Activated CD4-positive, alpha-beta T cell treated with anti-CD3 and anti-CD28 coated beads for 48 hours (primary cell): ENCODE measurements around the gene HS6ST3.
"Not testable (repeated sequence)": the region's sequence is repeated elsewhere in the genome, so short reads cannot be mapped to it uniquely, and the experiment has no call there.

ENCODE experiments used
- DNase-seq: peaks from one replicate; pipeline ENCODE4 v3.0.0-alpha.2; 2020

Gene HS6ST3

GRCh38 chr13:96093296-96094006 lies 3.5 kb downstream of the HS6ST3 start:
- DNase-seq = no peak

DNA sequence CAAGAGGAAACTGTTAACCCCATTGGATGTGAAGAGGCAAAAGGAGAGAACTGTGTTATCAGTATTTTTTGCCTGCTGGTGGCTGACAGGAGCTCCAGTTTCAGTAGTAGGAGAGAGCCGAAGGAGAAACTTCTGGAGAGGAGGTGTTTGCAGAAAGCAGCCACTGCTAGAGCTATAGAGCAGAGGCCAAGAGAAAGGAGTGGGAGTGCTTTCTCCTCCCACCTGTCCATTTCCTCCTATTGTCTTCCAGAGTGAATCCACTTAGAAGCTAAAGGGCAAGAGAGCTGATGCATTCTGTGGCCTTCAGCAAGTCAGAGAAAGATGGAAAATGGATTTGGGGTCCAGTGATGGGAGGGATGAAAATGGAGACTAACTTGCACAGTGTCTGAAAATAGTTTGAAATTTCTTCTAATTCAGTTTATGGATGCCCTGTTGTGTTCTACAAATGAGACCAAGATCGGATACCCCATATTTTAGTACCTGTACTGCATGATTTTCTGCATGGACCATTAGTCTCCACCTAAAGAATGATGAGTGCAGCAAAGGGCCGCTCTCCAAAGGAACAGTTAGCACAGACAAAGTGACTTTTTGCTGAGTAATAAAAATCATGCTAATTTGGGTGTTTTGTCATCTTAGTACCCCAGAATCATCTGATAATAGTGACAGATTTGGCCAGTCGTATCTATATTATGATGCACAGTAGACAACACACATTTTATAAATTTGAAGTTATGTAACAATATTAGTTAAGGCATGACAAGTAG lies 10.7 kb downstream of the HS6ST3 start:
- DNase-seq = no peak

DNA sequence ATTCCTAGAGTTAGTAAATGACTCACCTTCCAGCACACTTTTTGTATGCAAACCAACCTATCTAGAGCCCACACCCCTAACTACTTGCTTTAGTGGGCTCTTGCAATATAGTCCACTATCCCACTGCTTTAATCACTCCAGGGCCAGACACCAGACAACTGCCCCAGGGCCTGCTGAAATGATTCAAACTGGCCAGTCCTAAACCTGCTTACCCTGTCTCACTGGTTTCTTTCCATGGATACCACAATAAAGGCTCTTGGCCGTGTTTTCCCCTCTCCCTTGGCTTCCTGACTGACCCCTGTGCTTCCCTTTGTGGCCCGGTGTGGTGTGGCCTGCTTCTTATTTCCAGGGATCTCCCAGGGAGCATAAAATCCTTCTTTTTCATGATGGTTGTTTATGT lies 14.6 kb downstream of the HS6ST3 start:
- DNase-seq = no peak

- not testable (repeated sequence) for DNase-seq
These were observed 18.2 kb downstream of the HS6ST3 start for GRCh38 chr13:96108072-96108471.

GRCh38 chr13:96109125-96109524 lies 19.2 kb downstream of the HS6ST3 start:
- no peak for DNase-seq

DNA sequence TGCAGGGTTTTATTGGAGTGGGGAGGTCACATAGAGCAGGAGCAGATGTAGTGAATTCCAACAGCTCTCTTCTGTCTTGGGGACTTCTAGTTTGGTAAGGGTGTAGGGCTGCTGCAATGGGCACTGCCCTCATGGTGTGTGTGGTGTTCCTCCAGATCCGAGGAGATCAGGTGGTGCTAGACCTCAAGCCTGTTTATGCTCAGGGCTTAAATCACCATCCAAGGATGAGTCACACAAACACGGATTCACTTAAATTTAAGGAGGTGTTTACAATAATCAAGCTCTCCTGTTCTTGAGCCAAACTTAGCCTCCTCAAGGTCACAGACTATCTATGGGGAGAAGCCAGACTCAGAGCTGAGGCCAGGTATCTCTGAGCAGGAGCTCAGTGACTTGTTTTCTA lies 23.0 kb downstream of the HS6ST3 start:
- no peak for DNase-seq

GRCh38 chr13:96115368-96115767 lies 25.5 kb downstream of the HS6ST3 start:
- DNase-seq = not testable (repeated sequence)

DNA sequence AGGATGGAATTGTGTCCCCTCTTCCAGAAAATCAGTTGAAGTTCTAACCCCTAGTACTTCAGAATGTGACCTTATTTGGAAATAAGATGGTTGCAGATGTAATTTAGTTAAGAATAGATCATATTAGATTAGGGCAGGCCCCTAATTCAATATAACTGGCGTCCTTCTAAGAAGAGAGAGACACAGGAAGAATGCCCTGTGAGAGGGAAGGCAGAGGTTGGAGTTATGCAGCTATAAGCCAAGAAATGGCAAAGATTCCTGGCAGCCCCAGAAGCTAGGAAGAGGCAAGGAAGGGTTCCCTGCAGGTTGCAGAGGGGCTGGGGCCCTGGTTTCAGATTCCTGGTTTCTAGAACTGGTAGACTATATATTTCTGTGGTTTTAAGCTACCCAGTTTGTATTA lies 30.0 kb downstream of the HS6ST3 start:
- no peak for DNase-seq

GRCh38 chr13:96130818-96131340 lies 41.0 kb downstream of the HS6ST3 start:
- no peak for DNase-seq

GRCh38 chr13:96141032-96141431 lies 51.1 kb downstream of the HS6ST3 start:
- no peak for DNase-seq

DNA sequence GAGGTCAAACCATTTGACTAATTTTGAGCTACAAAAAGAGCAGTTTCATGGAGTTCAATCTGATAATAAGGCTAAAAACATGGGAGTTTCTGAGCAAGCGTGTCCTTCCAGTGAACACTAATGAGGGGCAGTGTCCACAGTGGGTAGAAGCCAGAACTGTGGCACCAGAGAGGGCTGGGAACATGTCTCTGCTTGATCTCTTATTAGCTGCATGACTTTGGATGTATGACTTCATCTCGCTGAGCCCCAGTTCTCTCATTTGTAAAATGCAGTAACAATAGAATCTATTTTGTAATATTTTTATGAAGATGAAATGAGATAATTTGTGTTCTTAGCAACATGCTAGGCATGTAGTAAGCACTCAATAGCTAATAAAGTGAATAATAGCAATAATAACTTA lies 69.8 kb downstream of the HS6ST3 start:
- DNase-seq = no peak

DNA sequence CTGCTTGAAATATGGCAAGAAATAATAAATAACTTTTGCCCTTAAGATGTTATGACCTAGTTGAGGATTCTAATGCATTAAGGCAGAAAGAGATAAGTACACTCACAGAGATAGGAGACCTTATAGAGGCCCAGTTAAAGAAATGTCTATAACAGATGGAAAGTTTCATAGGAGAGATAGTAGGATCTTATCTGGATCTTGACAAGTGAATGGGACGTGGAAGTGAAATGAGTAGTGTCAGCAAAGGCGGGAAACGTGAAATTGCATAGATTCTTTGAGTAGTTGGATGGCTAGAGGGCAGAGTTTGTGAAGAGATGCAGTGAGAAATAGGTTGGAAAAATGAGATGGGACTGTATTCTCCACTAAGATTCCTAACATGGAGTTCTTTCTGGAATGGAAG lies 71.2 kb downstream of the HS6ST3 start:
- no peak for DNase-seq

GRCh38 chr13:96165840-96166239 lies 75.9 kb downstream of the HS6ST3 start:
- no peak for DNase-seq

DNA sequence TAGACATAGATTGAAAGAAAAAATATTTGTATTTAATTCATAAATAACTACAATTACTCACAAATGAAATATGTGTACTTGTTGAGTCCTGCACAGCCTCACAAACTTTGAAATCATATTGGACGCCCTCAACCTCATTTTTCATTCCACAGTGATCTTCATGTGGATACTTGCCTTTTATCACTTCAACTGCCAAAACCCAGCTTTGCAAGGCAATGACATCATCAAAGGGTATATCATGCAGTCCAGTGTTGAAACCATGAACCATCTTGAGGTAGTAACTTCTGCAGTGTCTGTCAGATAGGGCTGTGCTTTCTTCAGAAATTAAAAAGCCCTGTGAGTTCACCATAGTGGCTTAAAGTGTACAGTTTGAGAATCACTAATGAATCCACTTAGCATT lies 82.2 kb downstream of the HS6ST3 start:
- DNase-seq = no peak

- no peak for DNase-seq
These were observed 88.9 kb downstream of the HS6ST3 start for GRCh38 chr13:96178759-96179158.

GRCh38 chr13:96179309-96179708 lies 89.4 kb downstream of the HS6ST3 start:
- no peak for DNase-seq

- DNase-seq = no peak
These were observed 92.0 kb downstream of the HS6ST3 start for GRCh38 chr13:96181911-96182310.

GRCh38 chr13:96185818-96186217 lies 95.9 kb downstream of the HS6ST3 start:
- no peak for DNase-seq

DNA sequence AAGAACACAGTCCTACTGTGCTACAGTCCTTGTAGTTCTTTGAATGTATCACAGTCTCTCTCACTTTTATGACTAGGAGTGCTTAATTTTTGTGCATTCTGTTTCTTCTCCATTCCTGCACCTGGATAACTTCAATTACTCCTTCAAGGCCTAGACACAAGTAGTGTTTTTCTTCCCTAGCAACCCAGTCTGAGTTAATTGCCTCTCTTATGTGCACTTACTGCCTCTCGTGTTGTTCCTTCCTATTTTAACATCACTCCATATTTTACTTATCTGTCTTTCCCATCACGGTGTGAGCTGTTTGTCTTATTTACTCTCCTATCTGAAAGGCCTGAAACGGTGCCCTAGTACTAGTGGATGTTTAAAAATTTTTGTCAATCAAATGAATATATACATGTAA lies 101.5 kb downstream of the HS6ST3 start:
- DNase-seq = no peak

- no peak for DNase-seq
These were observed 103.9 kb downstream of the HS6ST3 start for GRCh38 chr13:96193728-96194310.

GRCh38 chr13:96198038-96198437 lies 108.1 kb downstream of the HS6ST3 start:
- DNase-seq = no peak

DNA sequence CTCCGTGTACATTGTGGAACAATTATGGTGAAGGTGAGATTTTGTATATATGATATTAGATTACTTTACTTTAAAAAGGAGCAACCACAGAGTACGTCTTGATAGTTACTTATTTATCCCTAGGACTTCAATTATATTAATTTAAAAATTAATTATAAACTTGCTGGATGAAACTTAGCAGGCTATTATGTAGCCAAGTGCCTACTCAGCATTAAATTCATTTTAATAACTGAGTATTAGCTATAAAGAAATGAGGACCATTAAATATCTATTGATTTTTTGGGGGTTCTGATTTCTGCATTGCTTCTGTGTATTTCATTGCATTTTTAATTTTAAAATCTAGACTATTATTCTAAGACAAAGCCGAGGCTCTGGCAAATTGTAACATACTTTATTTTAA lies 109.4 kb downstream of the HS6ST3 start:
- DNase-seq = no peak

GRCh38 chr13:96200810-96201209 lies 110.9 kb downstream of the HS6ST3 start:
- no peak for DNase-seq

DNA sequence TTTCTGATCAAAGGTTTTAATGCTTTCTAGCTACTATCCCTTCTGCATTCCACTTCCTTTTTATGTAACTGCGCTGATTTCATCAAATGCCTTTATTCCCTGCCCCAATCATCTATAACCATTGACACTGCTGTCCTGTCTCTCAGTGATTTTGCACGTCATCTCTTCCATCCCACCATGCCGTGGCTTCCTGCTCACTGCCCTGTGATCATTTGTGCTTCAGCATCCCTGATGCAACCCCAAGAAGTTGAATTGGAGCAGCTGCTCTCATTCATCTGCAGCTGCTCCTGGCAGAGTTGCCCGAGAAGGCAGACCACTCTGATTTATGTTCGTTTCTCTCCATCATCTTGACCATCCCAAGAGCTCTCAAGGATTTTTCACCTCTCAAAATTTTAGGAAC lies 112.4 kb downstream of the HS6ST3 start:
- no peak for DNase-seq
